ENCODE measurements around the gene CACYBP.

The CACYBP gene

GRCh38 chr1:174999936-175000696 lies at the start of gene CACYBP:
Gene CACYBP (plus strand): TSS chr1:174999947. CDS start chr1:175000181, 234 bp downstream.
- peak in 1 of 2 donors; percentile 1 for ATAC-seq

- peak in 1 of 2 donors; percentile 45 for ATAC-seq
Observed at GRCh38 chr1:174953285-174954072, 46.3 kb upstream of the CACYBP start.

GRCh38 chr1:174954073-174954460 lies 45.7 kb upstream of the CACYBP start:
- no peak for ATAC-seq

GRCh38 chr1:174954671-174955669 lies 44.8 kb upstream of the CACYBP start:
- no peak for ATAC-seq

GRCh38 chr1:174956086-174956485 lies 43.7 kb upstream of the CACYBP start:
- no peak for ATAC-seq

GRCh38 chr1:174956976-174957375 lies 42.8 kb upstream of the CACYBP start:
- no peak for ATAC-seq

GRCh38 chr1:174957829-174958228 lies 41.9 kb upstream of the CACYBP start:
- ATAC-seq, result peak; percentile 38 to 63

GRCh38 chr1:174958396-174958795 lies 41.4 kb upstream of the CACYBP start:
- ATAC-seq, result no peak

- no peak for ATAC-seq
Observed at GRCh38 chr1:174960362-174960761, 39.4 kb upstream of the CACYBP start.

GRCh38 chr1:174963529-174964125 lies 36.1 kb upstream of the CACYBP start:
- no peak for ATAC-seq

GRCh38 chr1:174964261-174964971 lies 35.3 kb upstream of the CACYBP start:
- ATAC-seq, result peak; percentile 81

- ATAC-seq, result peak; percentile 10 to 15
Observed at GRCh38 chr1:174964972-174965361, 34.8 kb upstream of the CACYBP start.

GRCh38 chr1:174965362-174966007 lies 34.3 kb upstream of the CACYBP start:
- no peak for ATAC-seq

- no peak for ATAC-seq
Observed at GRCh38 chr1:174966008-174966572, 33.7 kb upstream of the CACYBP start.

GRCh38 chr1:174967845-174968705 lies 31.7 kb upstream of the CACYBP start:
- no peak for ATAC-seq

- ATAC-seq, result peak; percentile 69 to 72
Observed at GRCh38 chr1:174968750-174969244, 30.9 kb upstream of the CACYBP start.

GRCh38 chr1:174969977-174970376 lies 29.8 kb upstream of the CACYBP start:
- peak in 1 of 2 donors; percentile 11 for ATAC-seq

GRCh38 chr1:174971466-174971865 lies 28.3 kb upstream of the CACYBP start:
- ATAC-seq, result no peak

- ATAC-seq, result no peak
Observed at GRCh38 chr1:174971902-174972301, 27.8 kb upstream of the CACYBP start.
